NK-92 (cell line): ENCODE results near the gene JAK3.
"Not testable (repeated sequence)": the region's sequence is repeated elsewhere in the genome, so short reads cannot be mapped to it uniquely, and the experiment has no call there.

Experiments
- DNase-seq: peaks from one replicate; lab custom pipeline; 2025; ENCODE audit not compliant: unreplicated experiment; lab: John Stamatoyannopoulos, UW

The JAK3 gene

GRCh38 chr19:17807731-17808316, 40.0 kb downstream of the JAK3 start:
- DNase-seq = no peak

- no peak for DNase-seq
Measured at GRCh38 chr19:17806945-17807344, 40.8 kb downstream of the JAK3 start.

- no peak for DNase-seq
Measured at GRCh38 chr19:17805427-17805826, 42.4 kb downstream of the JAK3 start.

- no peak for DNase-seq
Measured at GRCh38 chr19:17803264-17803896, 44.4 kb downstream of the JAK3 start.

GRCh38 chr19:17802137-17802858, 45.5 kb downstream of the JAK3 start:
- no peak for DNase-seq

GRCh38 chr19:17798599-17798998, 49.2 kb downstream of the JAK3 start:
- not testable (repeated sequence) for DNase-seq

- DNase-seq = no peak
Measured at GRCh38 chr19:17797424-17798201, 50.2 kb downstream of the JAK3 start.

- DNase-seq = no peak
Measured at GRCh38 chr19:17796838-17797423, 50.9 kb downstream of the JAK3 start.

GRCh38 chr19:17796013-17796837, 51.6 kb downstream of the JAK3 start:
- DNase-seq = no peak

GRCh38 chr19:17795495-17795856, 52.3 kb downstream of the JAK3 start:
- DNase-seq = no peak

GRCh38 chr19:17794731-17795494, 52.9 kb downstream of the JAK3 start, which contains the start of gene B3GNT3:
TSS of gene B3GNT3 (plus strand) at chr19:17795138. CDS start at chr19:17807808, 12,670 bp downstream.
- DNase-seq = no peak

GRCh38 chr19:17794412-17794730, 53.4 kb downstream of the JAK3 start:
- DNase-seq = no peak

- DNase-seq = no peak
Measured at GRCh38 chr19:17790059-17790780, 57.6 kb downstream of the JAK3 start.

GRCh38 chr19:17788632-17789031, 59.1 kb downstream of the JAK3 start:
- DNase-seq = no peak

GRCh38 chr19:17787274-17787913, 60.4 kb downstream of the JAK3 start:
- no peak for DNase-seq

- DNase-seq = no peak
Measured at GRCh38 chr19:17784201-17785008, 63.4 kb downstream of the JAK3 start.

- DNase-seq = not testable (repeated sequence)
Measured at GRCh38 chr19:17783721-17784120, 64.1 kb downstream of the JAK3 start.

GRCh38 chr19:17780781-17781180, 67.0 kb downstream of the JAK3 start:
- no peak for DNase-seq
